Uterus (tissue), 4 donors: ENCODE results near the gene GRIN2A. TPM values are rescaled to one million over a fixed set of nuclear protein-coding genes. Genes with fewer than 3 reads are reported as not detected.

Experiments used
- DNase-seq, 2 donors: peaks; one replicate each; pipeline ENCODE4 v3.0.0-alpha.2; 2019 to 2020
- H3K27ac ChIP-seq, 2 donors: fragments of 200-600 bp; sonication (generic); 1 replicate in 1 of 2; 2 replicates in 1 of 2; pipeline ENCODE4 v1.5.1; 2016 to 2018
- H3K27me3 ChIP-seq, 2 donors: fragments of 200-600 bp; sonication (generic); one replicate each; pipeline ENCODE4 v1.5.1; 2018 to 2019; ENCODE audit warnings: control low read depth in 1 of 2
- H3K36me3 ChIP-seq, 2 donors: fragments of 200-600 bp; sonication (generic); one replicate each; pipeline ENCODE4 v1.5.1; 2019; ENCODE audit warnings: control low read depth in 1 of 2
- H3K4me1 ChIP-seq, 2 donors: fragments of 200-600 bp; sonication (generic); one replicate each; pipeline ENCODE4 v1.5.1; 2018 to 2019; ENCODE audit warnings: control low read depth in 1 of 2
- H3K4me3 ChIP-seq, 2 donors: fragments of 200-600 bp; sonication (generic); 1 replicate in 1 of 2; 2 replicates in 1 of 2; pipeline ENCODE4 v1.5.1; 2018 to 2019; ENCODE audit warnings: mild to moderate bottlenecking in 1 of 2
- H3K9me3 ChIP-seq, 2 donors: fragments of 200-600 bp; sonication (generic); one replicate each; pipeline ENCODE4 v1.5.1; 2019; ENCODE audit warnings: control low read depth in 1 of 2
- CTCF ChIP-seq, 4 experiments: fragments of 200-600 bp in 2 of 4; fragments of 450-650 bp in 2 of 4; sonication (generic) in 2 of 4; IDR thresholded peaks; one replicate each; pipeline ENCODE4 v1.5.1; 2016 to 2019; ENCODE audit warnings: antibody characterized with exemption in 4 of 4, mild to moderate bottlenecking in 2 of 4, moderate library complexity in 1 of 4
- POLR2A ChIP-seq, 2 donors: fragments of 450-650 bp; IDR thresholded peaks; one replicate each; pipeline ENCODE4 v1.6.1; 2016; ENCODE audit warnings: antibody characterized with exemption in 2 of 2, mild to moderate bottlenecking in 1 of 2, moderate library complexity in 1 of 2
- intact Hi-C: fragments of 100-400 bp; cut with DNase I; formaldehyde crosslinking; loops from one replicate; pipeline ENCODE4 v1.15.1; 2023; ENCODE audit warnings: low total_unique reads
- total RNA-seq, 4 donors: library from RNA; depleted of rRNA in 3 of 4; stranded (reverse); fragments of >200 nt in 3 of 4; gene quantifications; one replicate each; pipeline versions ENCODE4 v1.1.0 to v1.2.4, GENCODE V29; 2014 to 2023
- donor health status: DM: yes; HTN: yes; CAD: no.

GRIN2A gene
- total RNA-seq, 4 donors from 2014 or later = under 0.01 to 2.4 (median 0.56) TPM

- H3K27me3 ChIP-seq = no peaks in the 10 kb centered on the region
- H3K36me3 ChIP-seq = no peaks in the 10 kb centered on the region
- no peak overlapping the region for H3K4me3 ChIP-seq
- no peak overlapping the region for H3K27ac ChIP-seq
- no peaks in the 10 kb centered on the region for H3K4me1 ChIP-seq
- no peak for DNase-seq
- intact Hi-C loops = no loop called here
- no peak for TF ChIP-seq POLR2A (IDR thresholded peaks at IDR 0.05)
- TF ChIP-seq CTCF (IDR thresholded peaks at IDR 0.05) = no peak
- no peaks in the 10 kb centered on the region for H3K9me3 ChIP-seq
Observed at GRCh38 chr16:9922441-9922840, 259.8 kb downstream of the GRIN2A start.

- Histone ChIP-seq H3K9me3 (no peaks in the 10 kb centered on the region), H3K27me3 (no peaks in the 10 kb centered on the region), H3K27ac (no peak overlapping the region), H3K4me3 (no peak overlapping the region), H3K36me3 (no peaks in the 10 kb centered on the region), H3K4me1 (no peaks in the 10 kb centered on the region)
- TF ChIP-seq POLR2A (IDR thresholded peaks at IDR 0.05) (no peak), CTCF (IDR thresholded peaks at IDR 0.05) (no peak)
- intact Hi-C loops = no loop called here
- no peak for DNase-seq
Observed at GRCh38 chr16:9921997-9922396, 260.2 kb downstream of the GRIN2A start.

- H3K27ac ChIP-seq = no peak overlapping the region
- TF ChIP-seq CTCF (IDR thresholded peaks at IDR 0.05) (no peak), POLR2A (IDR thresholded peaks at IDR 0.05) (no peak)
- H3K36me3 ChIP-seq = no peaks in the 10 kb centered on the region
- H3K4me3 ChIP-seq = no peak overlapping the region
- no peaks in the 10 kb centered on the region for H3K27me3 ChIP-seq
- H3K4me1 ChIP-seq = no peaks in the 10 kb centered on the region
- no peaks in the 10 kb centered on the region for H3K9me3 ChIP-seq
- no peak for DNase-seq
- intact Hi-C loops = no loop called here
Observed at GRCh38 chr16:9919460-9919859, 262.8 kb downstream of the GRIN2A start.

GRCh38 chr16:9917691-9918090, 264.5 kb downstream of the GRIN2A start:
- Histone ChIP-seq H3K36me3 (no peaks in the 10 kb centered on the region), H3K27me3 (no peaks in the 10 kb centered on the region), H3K4me3 (no peak overlapping the region), H3K4me1 (no peaks in the 10 kb centered on the region), H3K9me3 (no peaks in the 10 kb centered on the region), H3K27ac (no peak overlapping the region)
- intact Hi-C loops = no loop called here
- DNase-seq = no peak
- TF ChIP-seq POLR2A (IDR thresholded peaks at IDR 0.05) (no peak), CTCF (IDR thresholded peaks at IDR 0.05) (no peak)

GRCh38 chr16:9913604-9914326, 268.5 kb downstream of the GRIN2A start:
- Histone ChIP-seq H3K4me1 (no peaks in the 10 kb centered on the region), H3K27ac (no peak overlapping the region), H3K27me3 (no peaks in the 10 kb centered on the region), H3K9me3 (no peaks in the 10 kb centered on the region), H3K4me3 (no peak overlapping the region), H3K36me3 (no peaks in the 10 kb centered on the region)
- intact Hi-C loops = no loop called here
- DNase-seq = no peak
- TF ChIP-seq CTCF (IDR thresholded peaks at IDR 0.05) (no peak), POLR2A (IDR thresholded peaks at IDR 0.05) (no peak)
